Stomach (tissue), 9 donors: ENCODE results near the gene PIANP. TPM values are rescaled to one million over a fixed set of nuclear protein-coding genes. Genes with fewer than 3 reads are reported as not detected.

Experiments
- DNase-seq, 2 donors: peaks; one replicate each; pipeline versions ENCODE4 v3.0.0 to v3.0.0-alpha.2; 2013 to 2019
- H3K27ac ChIP-seq, 5 donors: fragments of 200-600 bp in 4 of 5; sonication (generic) in 4 of 5; one replicate each; pipeline ENCODE4 v1.5.1; 2013 to 2019; ENCODE audit warnings: mild to moderate bottlenecking in 1 of 5, moderate library complexity in 1 of 5
- H3K27me3 ChIP-seq, 3 donors: fragments of 200-600 bp; sonication (generic); one replicate each; pipeline ENCODE4 v1.5.1; 2017 to 2019; ENCODE audit warnings: mixed run types in 1 of 3
- H3K36me3 ChIP-seq, 4 donors: fragments of 200-600 bp; sonication (generic); 1 replicate in 3 of 4; 2 replicates in 1 of 4; pipeline ENCODE4 v1.5.1; 2016 to 2019
- H3K4me1 ChIP-seq, 4 donors: fragments of 200-600 bp; sonication (generic); one replicate each; pipeline ENCODE4 v1.5.1; 2016 to 2019
- H3K4me3 ChIP-seq, 4 donors: fragments of 200-600 bp; sonication (generic) in 3 of 4; one replicate each; pipeline ENCODE4 v1.5.1; 2016 to 2019; ENCODE audit warnings: mild to moderate bottlenecking in 1 of 4
- H3K9me3 ChIP-seq, 4 donors: fragments of 200-600 bp; sonication (generic); one replicate each; pipeline ENCODE4 v1.5.1; 2016 to 2019
- EP300 ChIP-seq: sonication (generic); formaldehyde crosslinking; IDR thresholded peaks from one replicate; pipeline ENCODE4 v1.6.1; 2017; ENCODE audit warnings: antibody characterized with exemption
- POLR2A ChIP-seq, 4 donors: fragments of 450-650 bp; IDR thresholded peaks; one replicate each; pipeline ENCODE4 v1.6.1; 2016; ENCODE audit warnings: antibody characterized with exemption in 4 of 4, control low read depth in 2 of 4, mild to moderate bottlenecking in 1 of 4, moderate library complexity in 1 of 4
- POLR2AphosphoS5 ChIP-seq, 3 donors: sonication (generic); formaldehyde crosslinking; IDR thresholded peaks; one replicate each; pipeline ENCODE4 v1.6.1; 2016; ENCODE audit warnings: antibody characterized with exemption in 3 of 3
- WGBS, 5 donors: extraction: QIAGEN DNeasy Blood & Tissue Kit in 3 of 5; methylation state at CpG; one replicate each; pipeline versions ENCODE4 v1.1.5 to v1.1.7; 2013 to 2018; 5-methylcytosine and 5-hydroxymethylcytosine counted together
- intact Hi-C: fragments of 100-400 bp; cut with DNase I; formaldehyde crosslinking; loops from one replicate; pipeline ENCODE4 v1.15.1; 2023; ENCODE audit warnings: low total_unique reads
- polyA plus RNA-seq, 3 donors: library from polyadenylated mRNA; stranded (reverse); fragments of 200-250 nt; gene quantifications; one replicate each; pipeline ENCODE4 v1.2.3, GENCODE V29; 2013
- total RNA-seq, 5 donors: library from RNA; depleted of rRNA; stranded (reverse); fragments of >200 nt; gene quantifications; one replicate each; pipeline versions ENCODE4 v1.1.0 to v1.2.3, GENCODE V29; 2014 to 2016
- TF ChIP-seq, protein P1 (sequence below), 7 experiments: fragments of 450-650 bp in 4 of 7; fragments of 200-600 bp in 3 of 7; sonication (generic) in 3 of 7; IDR thresholded peaks; one replicate each; pipeline ENCODE4 v1.5.1; 2016 to 2019; ENCODE audit warnings: antibody characterized with exemption in 7 of 7, control low read depth in 2 of 7, mild to moderate bottlenecking in 1 of 7
- donor health status: healthy with polysubstance abuse.
- donor health status: Bipolar disorder and iron deficiency.
- donor health status: healthy.

Gene PIANP
- total and polyA plus RNA-seq, 8 donors = 0.14 to 1.7 (median 0.50) TPM; not detected in 3

DNA sequence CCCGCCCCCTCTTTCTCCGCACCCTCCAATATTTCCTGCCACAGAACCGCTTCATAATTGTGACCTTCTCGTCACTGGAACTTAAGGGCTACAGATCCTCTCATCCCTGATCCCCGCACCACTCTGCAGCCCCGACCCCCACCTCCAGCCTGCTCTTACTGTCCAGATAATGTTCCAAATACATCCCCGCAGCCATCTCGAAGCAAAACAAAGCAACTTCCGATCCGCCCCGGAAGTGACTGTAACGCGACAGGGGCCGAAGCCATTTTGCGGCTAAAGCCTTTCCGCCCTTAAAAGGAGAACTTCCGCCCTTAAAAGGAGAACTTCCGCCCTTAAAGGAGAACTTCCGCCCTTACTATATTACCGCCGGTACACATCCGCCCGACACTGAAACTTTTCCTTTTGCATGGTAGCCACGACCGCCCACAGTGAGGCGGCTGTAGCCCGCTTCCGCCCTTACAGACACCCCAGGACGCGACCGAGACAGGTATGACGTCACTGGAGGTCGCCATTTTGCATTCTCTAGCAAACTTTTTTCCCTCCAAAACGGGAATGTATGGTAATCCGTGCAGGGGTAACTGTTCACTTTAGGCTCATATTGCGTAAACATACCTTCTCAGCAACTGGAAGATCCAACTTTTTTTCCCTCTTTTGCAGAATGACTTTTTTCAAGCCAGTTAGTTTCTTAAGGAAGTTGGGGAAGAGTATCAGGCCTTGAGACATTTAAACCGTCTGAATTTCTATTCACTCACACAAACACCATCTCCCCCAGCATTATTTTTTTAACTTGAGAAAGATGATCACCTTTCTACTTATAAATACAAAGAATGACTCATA, 37.5 kb downstream of the PIANP start, which contains the start of gene ING4:
Gene ING4 (minus strand): TSS at position 214 of the 837 bp plus-strand sequence. CDS start 18 bp downstream, at position 196.
- intact Hi-C loops = no loop called here
- Histone ChIP-seq H3K4me1 (peaks cover 14 to 41% (median 21%) of the 10 kb centered on the region in 4 donors), H3K36me3 (peaks cover 17 to 44% (median 36%) of the 10 kb centered on the region in 4 donors), H3K4me3 (peak within 1 kb of the TSS; percentile 66 to 99 (median 88)), H3K27ac (peak within 1 kb of the TSS; percentile 58 to 91 (median 85)), H3K9me3 (no peaks in the 10 kb centered on the region), H3K27me3 (no peaks in the 10 kb centered on the region)
- peak; percentile 98 to 100 for DNase-seq
- WGBS, 5 donors = 2 to 3% (median 2%) methylated on average over 37 of the region's 37 CpGs
- TF ChIP-seq, protein P1, sequence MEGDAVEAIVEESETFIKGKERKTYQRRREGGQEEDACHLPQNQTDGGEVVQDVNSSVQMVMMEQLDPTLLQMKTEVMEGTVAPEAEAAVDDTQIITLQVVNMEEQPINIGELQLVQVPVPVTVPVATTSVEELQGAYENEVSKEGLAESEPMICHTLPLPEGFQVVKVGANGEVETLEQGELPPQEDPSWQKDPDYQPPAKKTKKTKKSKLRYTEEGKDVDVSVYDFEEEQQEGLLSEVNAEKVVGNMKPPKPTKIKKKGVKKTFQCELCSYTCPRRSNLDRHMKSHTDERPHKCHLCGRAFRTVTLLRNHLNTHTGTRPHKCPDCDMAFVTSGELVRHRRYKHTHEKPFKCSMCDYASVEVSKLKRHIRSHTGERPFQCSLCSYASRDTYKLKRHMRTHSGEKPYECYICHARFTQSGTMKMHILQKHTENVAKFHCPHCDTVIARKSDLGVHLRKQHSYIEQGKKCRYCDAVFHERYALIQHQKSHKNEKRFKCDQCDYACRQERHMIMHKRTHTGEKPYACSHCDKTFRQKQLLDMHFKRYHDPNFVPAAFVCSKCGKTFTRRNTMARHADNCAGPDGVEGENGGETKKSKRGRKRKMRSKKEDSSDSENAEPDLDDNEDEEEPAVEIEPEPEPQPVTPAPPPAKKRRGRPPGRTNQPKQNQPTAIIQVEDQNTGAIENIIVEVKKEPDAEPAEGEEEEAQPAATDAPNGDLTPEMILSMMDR (IDR thresholded peaks at IDR 0.05) = no peak
- TF ChIP-seq EP300 (no peak), POLR2AphosphoS5 (IDR thresholded peaks at IDR 0.05) (peak; percentile 40 to 94 (median 64))

DNA sequence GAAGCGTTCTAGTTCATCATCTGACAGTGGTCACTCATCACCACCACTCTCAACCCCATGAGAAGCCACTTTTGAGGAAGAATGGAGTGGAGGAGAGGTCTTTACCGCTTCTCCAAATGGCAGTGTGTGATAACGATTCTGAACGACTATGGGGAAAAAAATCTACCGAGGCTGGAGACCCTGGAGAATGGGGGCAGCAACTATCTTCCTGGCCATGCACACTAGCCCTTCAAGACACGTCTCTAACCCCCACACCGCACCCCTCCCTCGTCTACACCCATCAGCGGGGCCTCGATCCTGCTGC, 38.1 kb downstream of the PIANP start:
- WGBS, 5 donors = 1% methylated on average over 10 of the region's 10 CpGs
- no peak for TF ChIP-seq POLR2A (IDR thresholded peaks at IDR 0.05)
- TF ChIP-seq, protein P1 (IDR thresholded peaks at IDR 0.05) = no peak
- no peak for TF ChIP-seq EP300
- TF ChIP-seq POLR2AphosphoS5 (IDR thresholded peaks at IDR 0.05) = no peak
- intact Hi-C loops = no loop called here
- H3K27me3 ChIP-seq = no peaks in the 10 kb centered on the region
- DNase-seq = no peak
- H3K9me3 ChIP-seq = no peaks in the 10 kb centered on the region
- peak overlapping the region; percentile 58 to 91 (median 85) for H3K27ac ChIP-seq
- peaks cover 13 to 44% (median 36%) of the 10 kb centered on the region in 4 donors for H3K36me3 ChIP-seq
- peaks cover 14 to 42% (median 21%) of the 10 kb centered on the region in 4 donors for H3K4me1 ChIP-seq
- H3K4me3 ChIP-seq = peak overlapping the region; percentile 66 to 99 (median 88)

DNA sequence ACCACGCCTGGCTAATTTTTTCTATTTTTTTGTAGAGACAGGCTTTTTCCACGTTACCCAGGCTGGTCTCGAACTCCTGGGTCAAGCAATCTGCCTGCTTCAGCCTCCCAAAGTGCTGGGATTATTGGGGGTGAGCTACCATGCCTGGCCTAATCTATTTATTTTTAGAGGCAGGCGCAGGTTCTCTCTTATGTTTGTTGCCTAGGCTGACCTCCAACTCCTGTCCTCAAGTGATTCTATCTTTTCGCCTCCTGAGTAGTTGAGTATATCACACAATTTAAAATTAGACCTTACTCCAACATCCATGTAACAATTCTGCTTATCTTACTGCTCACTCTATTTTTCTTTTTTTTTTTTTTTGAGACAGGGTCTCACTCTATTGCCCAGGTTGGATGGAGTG, 46.6 kb downstream of the PIANP start:
- no peak for DNase-seq
- H3K27ac ChIP-seq = peak overlapping the region in 1 of 5 donors; percentile 42
- 79 to 88% (median 85%) methylated on average over 5 of the region's 5 CpGs for WGBS, 5 donors
- H3K36me3 ChIP-seq = peaks cover 62 to 100% (median 96%) of the 10 kb centered on the region in 4 donors
- H3K4me3 ChIP-seq = no peak overlapping the region
- TF ChIP-seq POLR2A (IDR thresholded peaks at IDR 0.05) (no peak), POLR2AphosphoS5 (IDR thresholded peaks at IDR 0.05) (no peak), EP300 (no peak)
- TF ChIP-seq, protein P1 (IDR thresholded peaks at IDR 0.05) = no peak
- intact Hi-C loops = no loop called here
- H3K9me3 ChIP-seq = no peaks in the 10 kb centered on the region
- H3K27me3 ChIP-seq = no peaks in the 10 kb centered on the region
- peaks cover 0 to 17% (median 0%) of the 10 kb centered on the region in 4 donors for H3K4me1 ChIP-seq

DNA sequence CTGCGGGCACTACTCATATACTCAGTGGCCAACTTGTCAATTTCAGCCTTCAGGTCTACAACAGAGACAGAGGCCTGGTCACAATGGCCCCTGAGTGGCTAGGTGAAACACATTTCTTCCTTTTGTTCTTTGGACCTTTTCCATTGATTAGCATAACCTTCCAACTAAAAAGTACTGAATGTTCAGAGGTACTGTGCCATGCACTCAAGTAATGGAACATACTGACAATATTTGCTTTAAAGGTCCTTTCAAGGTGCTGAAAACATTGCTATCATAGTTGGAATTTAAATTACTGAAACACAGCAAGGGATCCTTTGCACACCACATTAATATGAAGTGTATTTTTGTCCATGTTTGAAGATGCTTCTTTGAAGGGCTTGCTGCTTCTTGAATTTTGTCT, 47.3 kb downstream of the PIANP start:
- H3K9me3 ChIP-seq = no peaks in the 10 kb centered on the region
- no peak for DNase-seq
- H3K27ac ChIP-seq = peak overlapping the region in 3 of 5 donors; percentile 8 to 42 (median 37)
- TF ChIP-seq POLR2A (IDR thresholded peaks at IDR 0.05) (no peak), EP300 (no peak), POLR2AphosphoS5 (IDR thresholded peaks at IDR 0.05) (no peak)
- TF ChIP-seq, protein P1 (IDR thresholded peaks at IDR 0.05) = no peak
- H3K36me3 ChIP-seq = peaks cover 62 to 100% (median 99%) of the 10 kb centered on the region in 4 donors
- H3K27me3 ChIP-seq = no peaks in the 10 kb centered on the region
- peaks cover 0 to 11% (median 0%) of the 10 kb centered on the region in 4 donors for H3K4me1 ChIP-seq
- intact Hi-C loops = no loop called here
- H3K4me3 ChIP-seq = no peak overlapping the region
- 92 to 100% (median 95%) methylated on average over 1 of the region's 1 CpG for WGBS, 5 donors
